Stimulated activated CD8-positive, alpha-beta memory T cell treated with anti-CD3 and anti-CD28 coated beads, Interleukin-12 subunit alpha, Interleukin-12 subunit beta, amount 100 ng/mL, for 4 hours (primary cell): ENCODE data around the gene C17orf107.
"Not testable (repeated sequence)": the region's sequence is repeated elsewhere in the genome, so short reads cannot be mapped to it uniquely, and the experiment has no call there.

Source experiments
- DNase-seq: peaks from one replicate; pipeline ENCODE4 v3.0.0-alpha.2; 2020; ENCODE audit warnings: low read depth

The C17orf107 gene

DNA sequence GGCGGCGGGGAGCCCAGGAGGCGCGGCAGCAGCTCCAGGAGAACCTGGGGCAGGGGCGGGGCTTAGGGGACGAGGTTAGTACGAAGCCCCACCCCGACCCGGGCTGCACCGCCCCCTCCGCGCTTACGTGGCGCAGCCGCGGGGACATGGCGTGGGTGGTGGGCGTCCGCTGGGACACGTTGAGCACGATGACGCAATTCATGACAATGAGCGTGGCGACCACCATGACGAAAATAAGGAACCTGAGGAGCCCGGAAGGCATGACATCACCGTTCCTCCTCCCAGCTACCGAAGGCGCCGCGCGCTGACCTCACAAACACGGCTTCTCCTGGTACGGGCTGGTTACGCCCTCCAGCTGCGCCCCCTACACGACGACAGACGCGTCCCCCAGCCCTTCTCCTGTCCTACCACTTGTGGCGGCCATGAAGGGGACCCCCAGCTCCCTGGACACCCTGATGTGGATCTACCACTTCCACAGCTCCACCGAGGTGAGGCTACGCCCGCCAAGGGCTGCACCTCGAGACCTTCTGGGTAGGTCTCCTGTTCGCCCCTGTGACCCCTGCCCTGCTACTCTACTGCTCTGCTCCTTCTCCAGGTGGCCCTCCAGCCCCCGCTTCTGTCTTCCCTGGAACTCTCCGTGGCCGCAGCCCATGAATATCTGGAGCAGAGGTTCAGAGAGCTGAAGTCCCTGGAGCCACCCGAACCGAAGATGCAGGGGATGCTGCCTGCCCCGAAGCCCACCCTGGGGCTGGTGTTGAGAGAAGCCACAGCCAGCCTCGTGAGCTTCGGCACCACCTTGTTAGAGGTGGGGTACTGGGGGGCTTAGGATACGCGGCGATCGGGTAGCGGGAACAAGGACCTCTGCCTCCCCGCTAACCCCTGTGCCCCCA, at the start of gene C17orf107:
Gene C17orf107 (plus strand): TSS at position 196 of the 890 bp plus-strand sequence. CDS start 227 bp downstream, at position 423.
- DNase-seq: peak; percentile 97

DNA sequence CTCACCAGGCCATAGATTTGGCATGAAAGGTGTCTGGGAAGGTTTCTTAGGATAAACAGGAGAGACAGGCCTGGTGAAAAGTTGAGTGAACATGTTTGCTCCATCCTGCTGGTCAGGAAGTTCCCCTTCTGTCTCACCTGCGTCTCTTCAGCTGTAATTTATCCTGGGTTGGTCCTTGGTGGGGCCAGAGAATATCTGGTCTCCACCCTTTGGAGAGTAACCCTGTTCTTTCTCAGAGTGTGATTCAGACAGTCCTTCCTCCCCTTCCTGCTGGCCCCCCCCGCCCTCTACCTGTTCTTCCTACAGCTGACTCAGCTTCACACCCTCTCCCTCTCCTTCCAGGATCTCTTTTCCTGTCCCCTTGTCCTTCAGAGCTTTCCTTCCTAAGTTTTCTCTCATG, 49.1 kb upstream of the C17orf107 start:
- no peak for DNase-seq

DNA sequence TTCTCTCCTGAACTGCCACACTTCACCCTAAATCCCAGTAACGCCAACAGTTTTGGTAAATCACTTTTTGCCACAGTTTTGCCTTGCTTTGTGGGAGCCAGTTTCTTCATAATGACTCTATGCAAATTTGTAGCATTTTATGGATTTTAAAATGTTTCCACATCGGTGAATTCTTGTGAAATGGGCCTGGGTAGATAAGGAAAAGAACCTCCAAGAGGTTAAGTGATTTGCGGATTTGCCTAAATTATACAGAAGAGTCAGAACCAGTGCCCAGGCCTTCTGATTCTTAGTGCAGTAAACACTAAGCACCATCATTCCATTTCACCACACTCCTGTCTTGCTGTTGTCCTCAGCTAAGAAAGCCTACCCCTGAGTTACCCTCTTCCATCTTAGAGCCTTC, 48.3 kb upstream of the C17orf107 start:
- no peak for DNase-seq

DNA sequence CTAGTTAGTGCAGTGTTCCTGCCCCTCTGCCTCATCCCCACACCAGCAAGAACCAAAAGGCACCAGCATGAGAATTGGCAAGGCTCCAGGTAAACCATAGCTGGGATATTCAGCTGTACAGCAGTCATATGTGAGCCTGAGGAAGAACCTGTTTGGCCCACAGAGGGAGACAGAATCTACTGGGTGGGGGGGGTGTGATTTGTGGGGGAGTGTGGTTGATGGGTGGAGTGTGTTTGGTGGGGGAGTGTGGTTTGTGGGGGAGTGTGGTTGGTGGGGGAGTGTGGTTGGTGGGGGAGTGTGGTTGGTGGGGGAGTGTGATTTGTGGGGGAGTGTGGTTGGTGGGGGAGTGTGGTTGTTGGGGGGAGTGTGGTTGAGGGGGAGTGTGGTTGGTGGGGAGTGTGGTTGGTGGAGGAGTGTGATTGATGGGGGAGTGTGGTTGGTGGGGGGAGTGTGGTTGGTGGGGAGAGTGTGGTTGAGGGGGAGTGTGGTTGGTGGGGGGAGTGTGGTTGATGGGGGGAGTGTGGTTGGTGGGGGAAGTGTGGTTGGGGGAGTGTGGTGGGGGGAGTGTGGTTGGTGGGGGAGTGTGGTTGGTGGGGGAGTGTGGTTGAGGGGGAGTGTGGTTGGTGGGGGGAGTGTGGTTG, 46.6 kb upstream of the C17orf107 start:
- DNase-seq: no peak

DNA sequence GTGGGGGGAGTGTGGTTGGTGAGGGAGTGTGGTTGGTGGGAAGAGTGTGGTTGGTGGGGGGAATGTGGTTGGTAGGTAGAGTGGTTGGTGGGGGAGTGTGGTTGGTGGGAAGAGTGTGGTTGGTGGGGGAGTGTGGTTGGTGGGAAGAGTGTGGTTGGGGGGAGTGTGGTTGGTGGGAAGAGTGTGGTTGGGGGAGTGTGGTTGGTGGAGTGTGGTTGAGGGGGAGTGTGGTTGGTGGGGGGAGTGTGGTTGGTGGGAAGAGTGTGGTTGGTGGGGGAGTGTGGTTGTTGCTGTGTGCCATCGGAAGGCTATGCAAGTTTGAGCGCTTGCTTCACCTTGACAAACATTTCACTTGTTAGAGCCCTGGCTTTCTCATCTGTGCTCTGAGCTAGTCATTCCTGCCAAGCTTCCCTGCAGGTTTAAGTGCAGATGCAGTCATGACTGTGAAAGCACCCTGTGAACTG, 46.1 kb upstream of the C17orf107 start:
- no peak for DNase-seq

DNA sequence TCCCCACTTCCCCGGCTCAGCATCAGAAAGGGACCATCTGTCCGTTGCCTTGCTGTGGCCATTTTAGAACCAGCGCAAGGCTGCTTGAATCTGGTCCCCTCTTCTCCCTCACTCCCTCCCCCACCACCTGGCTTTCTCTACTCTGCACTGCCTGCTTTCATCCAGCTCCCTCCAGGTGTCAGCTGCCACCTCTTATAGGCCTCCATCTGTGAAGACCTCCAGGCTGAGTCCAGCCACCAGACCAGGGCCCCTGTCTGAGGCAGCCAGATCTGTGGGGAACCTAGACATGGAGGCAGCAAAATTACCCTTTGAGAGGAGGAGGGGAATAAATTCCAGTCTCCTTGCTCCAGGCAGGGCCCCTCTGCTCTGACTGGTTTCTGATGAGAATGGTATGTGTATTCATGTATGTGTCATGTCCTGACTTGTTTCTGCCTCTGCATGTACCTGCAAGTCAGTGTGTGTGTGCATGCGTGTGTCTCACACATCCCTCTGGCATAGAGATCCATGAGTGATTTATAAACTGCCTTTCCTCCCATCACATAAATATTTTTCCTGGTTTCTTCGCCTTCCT, 45.1 kb upstream of the C17orf107 start:
- DNase-seq: no peak

DNA sequence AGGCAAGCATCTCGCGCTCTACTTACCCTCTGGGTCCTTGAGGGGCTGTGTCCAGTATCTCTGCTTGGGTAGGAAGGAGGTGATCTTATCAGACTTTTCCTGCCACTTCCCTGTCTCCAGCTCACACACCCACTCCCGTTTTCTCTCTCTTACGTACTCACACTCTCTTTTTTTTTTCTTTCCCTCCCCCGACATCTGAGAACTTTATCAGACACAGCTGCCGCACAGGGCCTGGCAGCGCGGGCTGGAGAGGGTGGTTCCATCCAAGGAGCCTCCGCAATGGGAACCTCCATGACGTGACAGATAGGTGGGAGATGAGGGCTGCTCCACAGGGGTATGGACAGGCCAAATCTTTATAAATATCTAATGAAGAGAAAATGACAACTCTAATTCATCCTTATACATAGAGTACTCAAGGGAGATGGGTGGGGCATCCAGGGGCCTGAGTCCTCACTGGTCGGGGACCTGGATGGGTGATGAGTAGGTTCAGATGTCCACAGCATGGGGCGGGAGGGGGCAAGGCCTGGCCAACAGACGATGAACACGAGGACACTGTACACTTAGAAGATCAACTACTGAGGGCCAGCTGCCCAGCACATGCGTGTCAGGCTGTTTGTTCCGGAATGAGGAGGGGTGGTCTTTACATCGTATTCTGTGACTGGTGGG, 42.9 kb upstream of the C17orf107 start:
- DNase-seq: no peak

DNA sequence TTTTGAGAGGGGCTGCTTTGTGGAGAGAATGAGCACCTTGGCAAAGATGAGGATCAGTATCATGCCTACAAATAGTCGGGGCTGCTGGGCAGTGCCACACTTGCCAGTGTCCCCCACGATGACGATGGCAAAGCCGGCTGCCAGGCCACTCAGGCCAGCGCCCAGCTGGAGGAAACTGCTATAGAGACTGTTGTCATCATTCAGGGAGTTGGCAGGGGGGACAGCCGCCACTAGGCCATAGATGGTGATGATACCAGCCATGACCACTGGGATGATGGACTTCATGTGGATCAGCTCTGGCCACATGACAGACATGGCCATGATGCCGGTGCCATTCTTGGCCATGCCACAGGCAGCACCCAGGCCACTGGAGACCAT, 42.4 kb upstream of the C17orf107 start:
- DNase-seq: no peak

DNA sequence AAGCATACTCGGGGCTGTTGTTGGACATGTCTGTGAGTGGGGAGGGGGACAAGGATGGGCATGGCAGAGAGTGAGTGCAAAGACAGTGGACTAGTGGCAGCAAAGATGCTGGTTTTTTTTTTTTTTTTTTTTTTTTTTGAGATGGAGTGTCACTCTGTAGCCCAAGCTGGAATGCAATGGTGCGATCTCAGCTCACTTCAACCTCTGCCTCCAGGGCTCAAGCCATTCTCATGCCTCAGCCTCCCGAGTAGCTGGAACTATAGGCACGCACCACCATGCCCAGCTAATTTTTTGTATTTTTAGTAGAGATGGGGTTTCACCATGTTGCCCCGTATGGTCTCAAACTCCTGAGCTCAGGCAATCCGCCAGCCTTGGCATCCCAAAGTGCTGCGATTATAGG, 42.0 kb upstream of the C17orf107 start:
- DNase-seq: not testable (repeated sequence)

DNA sequence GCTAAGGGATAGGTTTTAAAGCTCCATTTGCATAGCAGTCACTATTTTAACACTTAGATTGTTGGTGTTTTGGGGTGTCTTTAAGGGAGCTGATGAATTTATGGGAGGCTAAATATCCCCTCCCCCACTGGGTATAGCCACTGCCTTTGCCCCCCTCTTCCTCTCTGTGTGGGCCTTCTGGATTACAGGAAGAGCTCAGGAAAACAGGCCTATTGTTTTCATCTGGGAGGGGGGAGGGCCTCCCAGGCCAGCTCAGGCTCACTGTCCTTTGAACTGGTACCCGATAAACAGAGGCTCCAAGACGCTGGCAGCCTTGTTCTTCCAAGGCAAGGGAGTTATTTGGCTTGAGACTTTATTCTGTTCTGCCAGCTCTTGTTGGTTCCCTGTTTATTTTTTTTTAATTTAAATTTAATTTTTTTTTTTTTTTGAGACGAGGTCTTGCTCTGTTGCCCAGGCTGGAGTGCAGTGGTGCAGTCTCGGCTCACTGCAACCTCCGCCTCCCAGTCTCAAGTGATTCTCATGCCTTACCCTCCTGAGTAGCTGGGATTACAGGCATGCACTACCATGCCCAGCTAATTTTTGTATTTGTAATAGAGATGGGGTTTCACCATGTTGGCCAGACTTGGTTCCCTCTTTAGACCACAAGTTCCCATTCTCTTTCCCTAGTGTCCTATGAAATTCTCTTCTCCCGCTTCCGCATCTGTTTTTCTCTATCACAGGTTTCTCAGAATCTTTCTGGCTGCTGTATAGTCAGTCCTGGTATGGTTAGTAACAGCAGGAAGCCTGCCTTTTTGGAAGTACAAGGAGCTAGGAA, 41.1 kb upstream of the C17orf107 start:
- DNase-seq: no peak

DNA sequence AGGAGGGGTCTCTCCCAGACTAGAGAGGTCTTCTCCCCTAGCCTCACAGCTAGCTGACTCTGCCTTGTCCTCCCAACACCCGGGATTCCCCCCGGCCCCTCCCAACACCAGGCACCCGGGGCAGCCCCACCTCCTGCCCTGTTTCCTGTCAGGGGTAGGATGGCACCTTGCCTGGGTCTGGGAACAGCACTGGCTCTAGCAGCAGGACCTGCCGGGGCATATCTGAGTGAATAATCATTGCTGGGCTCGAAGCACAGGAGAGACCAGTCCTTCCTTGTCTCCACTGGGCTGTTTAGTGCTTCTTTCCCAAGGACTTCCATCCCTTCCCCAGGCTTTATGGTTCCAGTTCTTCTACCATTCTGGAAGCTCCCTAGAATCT, 40.5 kb upstream of the C17orf107 start:
- DNase-seq: no peak

DNA sequence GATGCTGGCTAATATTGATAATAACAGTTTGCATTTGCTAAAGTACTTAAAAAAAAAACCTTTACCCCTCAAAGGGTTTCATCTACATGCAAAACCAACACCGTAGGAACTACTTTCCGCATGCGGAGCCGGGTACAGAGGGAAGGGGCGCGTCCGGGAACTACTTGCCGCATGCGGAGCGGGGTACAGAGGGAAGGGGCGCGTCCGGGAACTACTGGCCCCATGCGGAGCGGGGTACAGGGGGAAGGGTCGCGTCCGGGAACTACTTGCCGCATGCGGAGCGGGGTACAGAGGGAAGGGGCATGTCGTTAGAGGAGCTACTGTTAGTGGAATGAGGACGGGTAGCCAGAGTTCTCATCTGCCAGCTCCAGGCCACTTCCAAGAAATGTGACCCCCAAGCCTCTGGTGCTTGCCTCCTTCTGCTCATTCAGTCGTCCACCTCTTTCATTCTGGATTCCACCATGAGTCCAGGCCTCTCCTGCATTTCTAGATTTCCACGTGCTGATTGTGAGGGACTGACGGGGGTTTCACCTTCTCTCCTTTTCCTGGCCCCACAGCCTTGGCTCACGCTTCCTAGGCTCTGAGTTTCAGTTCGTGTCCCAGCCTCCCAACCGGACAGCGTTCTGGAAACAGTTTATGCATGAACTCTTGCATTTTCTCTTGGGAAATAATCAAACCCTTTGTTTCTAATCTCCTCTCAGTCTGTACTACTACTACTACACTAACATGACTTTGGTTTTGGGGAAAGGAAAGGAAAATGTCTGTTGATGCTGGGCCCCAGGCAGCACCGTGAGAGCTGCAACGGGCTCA, 39.3 kb upstream of the C17orf107 start:
- DNase-seq: no peak

DNA sequence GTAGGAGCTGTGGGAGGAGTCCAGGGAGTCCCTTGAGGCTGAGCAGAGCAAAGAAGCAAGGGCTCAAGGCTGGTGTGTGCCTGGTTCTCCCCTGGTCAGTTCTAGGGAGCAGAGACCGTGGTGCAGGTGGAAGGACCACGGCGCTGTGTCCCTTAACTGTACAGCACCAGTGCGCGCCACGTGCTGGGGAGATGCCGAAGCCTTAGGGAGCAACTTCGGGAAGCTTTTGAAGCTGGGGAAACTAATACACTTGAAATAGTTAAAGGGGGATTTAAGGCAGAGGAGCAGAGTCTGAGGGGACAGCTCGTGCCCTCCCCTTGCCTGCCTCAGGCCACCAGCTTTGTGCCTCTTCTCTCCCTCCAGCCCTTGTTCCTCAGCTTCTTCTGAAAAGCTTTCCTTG, 38.7 kb upstream of the C17orf107 start:
- no peak for DNase-seq

DNA sequence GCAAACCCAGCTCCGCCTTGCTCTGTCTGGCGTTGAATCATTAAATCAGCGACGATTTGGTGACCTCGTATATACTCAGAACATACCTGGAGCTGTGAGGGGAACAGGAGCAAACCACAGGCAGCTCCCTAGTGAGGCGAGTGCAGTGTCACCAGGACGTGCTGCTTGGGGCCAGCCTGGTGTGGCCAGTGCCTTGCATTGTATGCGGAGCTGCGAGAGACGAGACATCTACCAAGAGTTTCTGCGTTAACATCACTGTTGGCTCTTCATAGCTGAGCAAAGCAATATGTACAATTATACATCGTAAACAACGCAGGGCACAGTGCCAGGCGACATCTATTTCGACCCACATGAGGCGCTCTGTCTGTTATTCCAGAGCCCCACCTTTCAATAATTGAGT, 38.3 kb upstream of the C17orf107 start:
- DNase-seq: no peak

DNA sequence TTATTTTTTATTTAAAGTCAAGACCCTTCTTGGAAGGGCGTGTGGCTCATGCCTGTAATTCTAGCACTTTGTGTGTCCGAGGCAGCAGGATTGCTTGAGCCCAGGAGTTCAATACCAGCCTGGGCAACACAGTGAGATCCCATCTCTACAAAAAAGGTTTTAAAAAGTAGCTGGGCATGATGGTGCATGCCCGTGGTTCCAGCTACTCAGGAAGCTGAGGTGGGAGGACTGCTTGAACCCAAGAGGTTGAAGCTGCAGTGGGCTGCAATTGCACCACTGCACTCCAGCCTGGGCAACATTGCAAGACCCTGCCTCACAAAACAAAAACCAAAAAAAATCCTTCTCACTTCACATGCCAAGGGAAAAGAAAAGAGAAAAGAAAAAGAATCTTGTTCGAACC, 36.6 kb upstream of the C17orf107 start:
- no peak for DNase-seq

DNA sequence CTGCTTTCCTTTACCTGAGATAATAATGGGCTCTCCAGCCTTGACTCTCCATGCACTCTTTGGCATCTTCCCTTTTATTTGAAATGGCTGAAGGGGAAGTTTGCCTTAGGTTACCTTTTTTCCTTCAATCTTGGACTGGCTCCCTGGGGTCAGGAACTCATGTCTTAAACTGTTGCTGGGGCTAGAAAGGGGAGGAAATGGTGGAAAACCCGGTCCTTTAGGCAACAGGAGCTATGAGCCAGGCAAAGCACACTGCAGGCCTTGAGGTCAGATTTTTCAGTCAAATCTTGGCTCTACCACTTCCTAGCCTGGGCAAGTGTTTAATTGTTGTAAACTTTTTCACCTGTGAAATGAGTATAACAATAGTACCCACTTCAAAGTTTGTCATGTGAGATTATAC, 36.0 kb upstream of the C17orf107 start:
- no peak for DNase-seq

DNA sequence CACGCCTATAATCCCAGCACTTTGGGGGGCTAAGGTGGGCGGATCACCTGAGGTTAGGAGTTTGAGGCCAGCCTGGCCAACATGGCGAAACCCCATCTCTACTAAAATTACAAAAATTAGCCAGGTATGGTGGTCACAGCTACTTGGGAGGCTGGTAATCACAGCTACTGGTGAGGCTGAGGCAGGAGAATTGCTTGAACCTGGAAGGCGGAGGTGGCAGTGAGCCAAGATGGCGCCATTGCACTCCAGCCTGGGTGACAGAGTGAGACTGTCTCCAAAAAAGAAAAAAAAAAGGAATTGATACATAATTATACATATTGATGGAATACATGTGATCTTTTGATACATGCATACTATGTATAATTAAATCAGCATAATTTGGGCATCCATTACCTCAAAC, 31.8 kb upstream of the C17orf107 start:
- DNase-seq: not testable (repeated sequence)

DNA sequence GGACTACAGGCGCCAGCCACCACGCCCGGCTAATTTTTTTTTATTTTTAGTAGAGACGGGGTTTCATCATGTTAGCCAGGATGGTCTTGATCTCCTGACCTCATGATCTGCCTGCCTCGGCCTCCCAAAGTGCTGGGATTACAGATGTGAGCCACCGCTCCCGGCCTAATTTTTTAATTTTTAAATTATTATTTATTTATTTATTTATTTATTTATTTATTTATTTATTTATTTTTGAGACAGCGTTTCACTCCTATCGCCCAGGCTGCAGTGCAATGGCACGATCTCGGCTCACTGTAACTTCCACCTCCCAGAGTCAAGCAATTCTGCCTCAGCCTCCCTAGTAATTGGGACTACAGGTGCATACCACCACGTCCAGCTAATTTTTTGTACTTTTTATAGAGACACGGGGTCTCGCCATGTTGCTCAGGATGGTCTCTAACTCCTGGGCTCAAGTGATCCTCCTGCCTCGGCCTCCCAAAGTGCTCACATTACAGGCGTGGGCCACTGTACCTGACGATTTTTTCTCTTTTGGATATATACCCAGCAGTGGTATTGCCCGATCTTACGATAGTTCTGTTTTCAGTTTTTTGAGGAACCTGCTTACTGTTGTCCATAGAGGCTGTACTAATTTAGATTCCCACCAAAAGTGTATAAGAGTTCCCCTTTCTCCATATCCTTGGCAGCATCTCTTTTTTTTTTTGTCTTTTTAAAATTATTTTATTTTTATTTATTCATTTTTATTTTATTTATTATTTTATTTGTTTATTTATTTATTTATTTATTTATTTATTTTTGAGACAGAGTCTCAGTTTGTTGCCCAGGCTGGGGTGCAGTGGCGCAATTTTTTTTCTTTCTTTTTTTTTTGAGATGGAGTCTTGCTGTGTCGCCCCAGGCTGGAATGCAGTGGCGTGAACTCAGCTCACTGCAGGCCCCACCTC, 30.0 kb upstream of the C17orf107 start:
- not testable (repeated sequence) for DNase-seq

DNA sequence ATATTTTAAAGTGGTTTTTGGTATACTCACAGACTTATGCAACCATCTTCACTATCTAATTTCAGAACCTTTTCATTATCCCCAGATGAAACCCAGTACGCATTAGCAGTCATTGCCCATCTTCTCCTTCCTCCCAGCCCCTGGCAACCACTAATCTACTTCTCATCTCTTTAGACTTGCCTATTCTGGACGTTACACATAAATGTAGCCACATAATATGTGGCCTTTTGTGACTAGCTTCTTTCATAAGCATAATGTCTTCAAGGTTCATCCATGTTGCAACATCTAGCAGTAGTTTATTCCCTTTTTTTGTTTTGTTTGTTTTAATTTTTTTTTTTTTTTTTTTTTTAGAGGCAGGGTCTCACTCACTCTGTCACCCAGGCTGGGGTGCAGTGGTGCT, 28.5 kb upstream of the C17orf107 start:
- DNase-seq: no peak

DNA sequence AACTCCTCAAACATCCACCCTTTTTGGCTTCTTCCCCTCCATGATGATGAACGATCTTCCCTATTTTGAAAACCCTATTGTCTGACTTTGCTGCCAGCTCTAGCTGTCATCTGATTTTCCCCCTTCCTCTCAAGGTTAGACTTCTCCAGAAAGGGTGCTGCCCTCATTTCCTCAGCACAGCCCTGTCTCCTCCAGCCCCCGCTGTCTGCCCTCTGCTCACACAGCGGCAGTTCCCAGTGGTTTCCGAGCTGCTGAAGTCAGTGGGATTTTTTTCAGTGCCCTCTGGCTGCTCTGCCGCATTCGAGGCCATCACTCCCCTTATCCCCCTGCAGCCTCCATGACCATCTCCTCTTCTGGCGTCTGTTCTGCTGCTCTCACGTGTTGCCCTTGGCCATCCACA, 26.6 kb upstream of the C17orf107 start:
- DNase-seq: no peak
